ENCODE data around the gene GRM7.

DNA sequence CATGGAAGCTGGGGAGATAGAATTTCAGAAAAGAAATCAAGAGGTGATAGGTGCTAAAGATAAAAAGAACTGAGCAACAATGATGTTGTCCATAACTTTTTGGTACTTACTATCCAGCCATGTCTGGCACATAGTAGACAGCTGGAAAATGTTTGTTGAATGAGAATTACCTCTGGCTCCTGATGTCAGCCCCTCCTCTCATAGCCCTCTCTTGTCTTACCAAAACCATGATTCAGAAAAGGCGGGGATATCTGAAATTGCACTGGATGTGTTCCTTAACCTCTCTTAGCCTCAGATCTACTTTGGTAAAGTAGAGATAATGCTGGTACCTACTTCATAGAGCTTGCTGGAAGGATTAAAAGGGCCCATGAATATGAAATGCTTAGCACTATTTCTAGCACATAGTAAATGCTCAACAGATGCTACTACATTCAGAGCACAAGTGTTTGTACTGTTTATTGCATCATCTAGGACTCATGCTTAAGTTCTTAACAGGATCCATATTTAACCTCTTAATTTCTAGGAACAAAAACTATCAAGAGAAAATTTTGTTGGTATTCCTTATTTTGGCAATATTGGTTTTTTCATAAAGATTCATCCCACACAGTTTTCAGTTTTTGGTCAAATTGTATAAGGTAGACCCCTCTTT lies 859.9 kb downstream of the GRM7 start:
- TF ChIP-seq, protein P1, sequence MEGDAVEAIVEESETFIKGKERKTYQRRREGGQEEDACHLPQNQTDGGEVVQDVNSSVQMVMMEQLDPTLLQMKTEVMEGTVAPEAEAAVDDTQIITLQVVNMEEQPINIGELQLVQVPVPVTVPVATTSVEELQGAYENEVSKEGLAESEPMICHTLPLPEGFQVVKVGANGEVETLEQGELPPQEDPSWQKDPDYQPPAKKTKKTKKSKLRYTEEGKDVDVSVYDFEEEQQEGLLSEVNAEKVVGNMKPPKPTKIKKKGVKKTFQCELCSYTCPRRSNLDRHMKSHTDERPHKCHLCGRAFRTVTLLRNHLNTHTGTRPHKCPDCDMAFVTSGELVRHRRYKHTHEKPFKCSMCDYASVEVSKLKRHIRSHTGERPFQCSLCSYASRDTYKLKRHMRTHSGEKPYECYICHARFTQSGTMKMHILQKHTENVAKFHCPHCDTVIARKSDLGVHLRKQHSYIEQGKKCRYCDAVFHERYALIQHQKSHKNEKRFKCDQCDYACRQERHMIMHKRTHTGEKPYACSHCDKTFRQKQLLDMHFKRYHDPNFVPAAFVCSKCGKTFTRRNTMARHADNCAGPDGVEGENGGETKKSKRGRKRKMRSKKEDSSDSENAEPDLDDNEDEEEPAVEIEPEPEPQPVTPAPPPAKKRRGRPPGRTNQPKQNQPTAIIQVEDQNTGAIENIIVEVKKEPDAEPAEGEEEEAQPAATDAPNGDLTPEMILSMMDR (IDR thresholded peaks at IDR 0.05 in 4 of 5, conservative IDR thresholded peaks at IDR 0.05 in 1 of 5) = no peak
- no peak for TF ChIP-seq POLR2A (IDR thresholded peaks at IDR 0.05)

Measured in gastrocnemius medialis (tissue), 4 donors.